HG02798 (cell line): Measurements from ENCODE around the gene C16orf78.

ENCODE experiments used
- ATAC-seq: cut with Tn5 transposase; IDR thresholded peaks from one replicate; pipeline ENCODE4 v1.9.1; 2021; ENCODE audit warnings: mild to moderate bottlenecking; ENCODE audit not compliant: unreplicated experiment, poor library complexity

The C16orf78 gene

DNA sequence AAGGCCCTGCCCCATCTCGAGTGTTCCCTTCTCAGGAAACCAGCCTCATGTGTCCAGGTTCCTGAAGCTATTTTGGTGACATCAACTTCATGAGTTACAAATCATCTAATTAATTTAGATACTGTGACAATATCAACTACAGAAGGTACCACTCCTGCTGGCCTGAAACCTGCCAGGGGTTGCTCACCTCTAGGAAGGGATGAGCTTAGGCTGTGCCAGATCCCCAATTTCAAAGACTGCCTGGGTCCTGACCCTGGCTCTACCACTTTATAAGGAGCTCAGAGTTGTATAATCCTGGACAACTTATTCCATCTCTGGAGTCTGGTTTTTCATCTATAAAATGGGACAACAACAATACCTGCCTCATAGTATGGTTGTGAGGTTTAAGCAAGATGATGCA lies 5.2 kb downstream of the C16orf78 start:
- no peak for ATAC-seq

- ATAC-seq = no peak
Measured at GRCh38 chr16:49382916-49383315, 9.3 kb downstream of the C16orf78 start.

DNA sequence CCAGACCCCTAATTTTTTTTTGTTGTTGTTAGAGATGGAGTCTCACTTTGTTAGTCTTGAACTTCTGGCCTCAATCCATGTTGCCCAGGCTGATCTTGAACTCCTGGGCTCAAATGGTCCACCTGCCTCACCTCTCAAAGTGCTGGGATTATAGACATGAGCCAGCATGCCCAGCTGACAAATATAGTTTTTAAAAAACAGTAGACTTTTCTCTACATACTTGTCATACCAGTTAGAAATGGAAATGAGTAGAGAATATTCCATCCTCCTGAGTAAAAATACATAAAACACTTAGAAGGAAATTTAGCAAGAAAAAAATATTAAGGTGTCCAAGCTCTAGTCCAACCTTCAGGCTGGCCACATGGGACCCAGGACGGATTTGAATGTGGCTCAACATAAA lies 21.4 kb downstream of the C16orf78 start:
- no peak for ATAC-seq

- ATAC-seq = no peak
Measured at GRCh38 chr16:49396206-49396720, 22.7 kb downstream of the C16orf78 start.

GRCh38 chr16:49398761-49399160 lies 25.2 kb downstream of the C16orf78 start:
- ATAC-seq = no peak

- ATAC-seq = peak; percentile 97
Measured at GRCh38 chr16:49399594-49400364, 26.2 kb downstream of the C16orf78 start.

GRCh38 chr16:49400611-49401010 lies 27.0 kb downstream of the C16orf78 start:
- ATAC-seq = no peak

- no peak for ATAC-seq
Measured at GRCh38 chr16:49405123-49405522, 31.5 kb downstream of the C16orf78 start.

GRCh38 chr16:49405530-49405929 lies 31.9 kb downstream of the C16orf78 start:
- no peak for ATAC-seq

DNA sequence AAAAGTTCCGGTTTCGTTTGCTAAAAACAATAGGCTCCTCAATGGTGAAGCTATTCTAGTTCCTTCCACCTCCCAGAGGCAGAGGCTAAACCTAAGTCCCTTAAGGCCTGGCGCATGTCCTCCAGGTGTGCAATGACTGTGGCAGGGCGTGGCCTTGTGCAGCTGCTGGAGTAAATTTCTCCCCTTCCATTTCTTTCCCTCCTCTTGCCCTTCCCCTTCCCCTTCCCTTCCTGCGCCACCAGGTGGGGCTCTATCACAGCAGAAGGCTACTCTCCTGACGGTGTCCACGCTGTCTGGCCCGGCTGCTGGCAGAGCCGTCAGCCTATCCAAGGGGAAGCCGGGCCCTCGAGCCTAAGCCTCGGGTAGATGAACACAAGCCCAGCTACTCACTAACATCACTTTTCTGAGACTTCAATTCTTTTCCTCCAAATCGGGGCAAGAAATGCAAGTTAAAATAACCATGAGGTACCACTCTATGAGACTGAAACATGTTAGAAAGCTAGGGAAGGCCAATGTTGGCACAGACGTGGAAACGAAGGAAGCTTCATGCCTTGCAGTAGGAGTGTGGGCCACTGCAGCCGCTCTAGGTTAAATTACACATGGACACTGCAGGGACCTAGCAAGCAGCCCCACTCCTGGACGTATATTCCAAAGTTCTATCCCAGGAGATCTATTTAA lies 34.4 kb downstream of the C16orf78 start:
- ATAC-seq = peak; percentile 86

GRCh38 chr16:49409121-49409520 lies 35.5 kb downstream of the C16orf78 start:
- ATAC-seq = no peak

DNA sequence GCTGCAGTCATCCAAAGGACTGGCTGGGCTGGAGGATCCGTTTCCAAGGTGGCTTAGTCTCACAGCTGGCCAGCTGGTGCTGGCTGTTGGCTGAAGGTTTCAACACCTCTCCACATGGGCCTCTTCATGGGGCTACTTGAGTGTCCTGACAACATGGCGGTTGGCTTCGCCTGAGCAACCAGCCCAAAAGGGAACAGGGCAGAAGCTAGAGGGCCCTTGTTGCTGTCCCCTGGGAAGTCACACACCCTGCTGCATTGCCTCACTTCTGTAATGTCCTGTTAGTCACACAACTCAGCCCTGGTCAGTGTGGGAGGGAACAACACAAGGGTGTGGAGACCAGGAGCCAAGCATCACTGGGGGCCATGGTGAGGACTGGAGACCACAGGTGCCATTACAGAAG lies 36.6 kb downstream of the C16orf78 start:
- no peak for ATAC-seq

DNA sequence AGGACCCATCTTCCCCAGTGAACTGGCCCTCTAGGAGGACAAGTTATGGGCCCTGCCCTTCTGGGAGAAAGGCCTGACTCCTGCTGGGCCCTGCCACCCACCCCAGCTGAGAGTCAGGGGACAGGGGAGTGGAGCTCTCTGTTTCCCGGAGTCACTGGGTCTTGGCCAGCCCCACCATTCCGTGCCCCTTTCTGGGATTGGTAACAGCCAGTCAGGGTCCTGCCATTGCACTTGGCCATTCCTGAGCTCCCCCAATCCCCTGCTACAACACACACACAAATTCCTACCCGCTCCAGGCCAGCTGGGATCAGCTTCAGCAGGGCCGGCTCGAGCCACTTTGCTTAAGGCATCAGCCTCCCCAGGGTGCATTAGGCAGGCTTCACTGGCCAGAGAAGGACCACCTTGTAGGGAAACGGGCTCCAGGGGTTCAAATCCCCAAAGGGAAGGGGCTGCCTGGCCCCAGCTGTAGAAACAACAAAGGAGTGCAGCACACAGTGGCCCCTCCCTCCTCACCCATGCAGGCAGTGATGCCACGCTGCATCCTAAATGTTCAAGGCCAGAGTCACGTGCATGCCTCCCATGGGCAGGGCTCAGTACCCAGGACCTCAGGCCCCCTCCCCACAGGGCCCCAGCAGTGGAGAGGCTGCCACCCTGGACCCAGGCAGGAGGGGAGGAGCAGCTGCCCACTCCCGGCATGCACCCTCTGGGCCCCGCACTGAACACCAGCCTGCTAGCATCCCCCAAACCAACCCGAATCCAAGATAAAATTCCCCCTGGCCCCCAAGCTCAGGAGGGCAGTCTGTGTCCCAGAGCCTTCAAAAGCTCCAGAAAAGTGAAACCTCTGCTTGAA lies 37.7 kb downstream of the C16orf78 start:
- ATAC-seq = no peak

DNA sequence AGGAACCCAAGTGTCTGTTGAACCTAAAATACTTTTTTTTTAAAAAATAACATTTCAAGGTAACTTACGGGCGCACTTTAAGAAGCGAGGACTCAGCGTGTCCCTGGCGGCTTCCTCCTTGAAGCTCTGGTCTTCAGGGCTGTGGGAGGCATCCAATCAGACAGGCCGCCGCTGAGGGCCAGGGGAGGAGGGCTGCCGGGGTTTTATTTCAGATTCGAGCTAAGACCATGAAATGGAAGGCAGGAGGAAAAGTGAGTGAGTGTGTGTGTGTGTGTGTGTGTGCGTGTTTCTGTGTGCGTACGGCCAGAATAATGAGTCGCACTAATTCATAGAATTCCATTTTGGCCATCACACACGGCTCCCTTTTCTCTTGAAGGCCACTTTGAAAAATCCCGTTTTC lies 41.1 kb downstream of the C16orf78 start:
- ATAC-seq = no peak

DNA sequence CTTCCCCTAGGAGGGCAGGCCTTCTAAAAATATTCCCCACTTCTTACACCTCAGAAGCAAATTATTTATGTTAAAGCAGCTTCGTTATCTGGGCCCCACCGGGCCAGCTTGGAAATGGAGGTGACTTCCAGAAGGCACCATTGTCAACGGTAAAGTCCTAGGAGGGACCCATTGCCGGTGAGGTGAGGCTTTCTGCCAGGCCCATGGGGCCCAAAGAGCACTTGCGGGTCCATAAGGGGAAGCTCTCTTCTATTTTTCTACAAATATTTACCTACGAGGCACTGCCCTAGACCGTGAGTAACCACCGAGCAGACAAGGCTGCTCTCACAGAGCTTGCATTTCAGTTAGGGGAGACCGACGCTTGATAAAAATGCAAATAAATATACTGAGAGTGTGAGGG lies 41.5 kb downstream of the C16orf78 start:
- no peak for ATAC-seq

GRCh38 chr16:49416001-49416675 lies 42.5 kb downstream of the C16orf78 start:
- ATAC-seq = no peak

- no peak for ATAC-seq
Measured at GRCh38 chr16:49417354-49417753, 43.8 kb downstream of the C16orf78 start.

DNA sequence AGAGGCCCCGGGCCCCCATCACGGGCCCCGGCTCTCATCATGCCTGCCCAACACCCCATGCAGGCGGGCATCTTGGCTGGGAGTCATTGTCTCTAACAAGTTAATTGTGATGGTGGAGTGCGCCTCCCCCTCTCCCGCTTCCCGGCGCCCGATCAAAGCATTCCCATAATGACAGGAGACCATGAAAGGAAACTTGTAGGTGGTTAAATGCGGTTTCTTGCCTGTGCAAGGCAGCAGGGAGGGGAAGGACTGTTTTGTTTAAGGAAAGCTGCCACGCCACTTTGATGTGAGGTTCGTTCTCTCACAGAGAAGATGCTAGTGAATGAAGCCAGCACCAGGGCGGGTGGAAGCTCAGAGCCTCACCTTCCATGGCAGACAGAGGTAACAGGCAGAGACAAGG lies 45.4 kb downstream of the C16orf78 start:
- no peak for ATAC-seq

DNA sequence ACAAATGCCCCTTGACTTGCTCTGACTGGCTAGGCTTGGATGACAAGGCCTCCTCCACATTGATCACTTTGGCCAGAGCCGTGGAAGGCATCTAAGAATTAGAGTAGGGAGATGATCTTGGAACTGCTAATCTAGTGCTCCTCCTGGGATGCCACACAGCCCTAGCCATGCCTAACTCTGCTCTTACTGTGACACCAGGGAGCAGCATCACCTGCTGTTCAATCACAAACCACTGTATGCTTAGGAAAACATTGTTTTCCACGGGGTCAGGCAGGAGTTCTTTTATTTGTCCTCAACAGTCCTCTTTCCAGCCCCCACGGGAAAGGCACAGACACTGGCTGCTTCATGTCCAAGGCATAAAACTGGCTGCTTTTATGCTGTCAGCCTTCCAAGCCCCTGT lies 46.3 kb downstream of the C16orf78 start:
- ATAC-seq = no peak

DNA sequence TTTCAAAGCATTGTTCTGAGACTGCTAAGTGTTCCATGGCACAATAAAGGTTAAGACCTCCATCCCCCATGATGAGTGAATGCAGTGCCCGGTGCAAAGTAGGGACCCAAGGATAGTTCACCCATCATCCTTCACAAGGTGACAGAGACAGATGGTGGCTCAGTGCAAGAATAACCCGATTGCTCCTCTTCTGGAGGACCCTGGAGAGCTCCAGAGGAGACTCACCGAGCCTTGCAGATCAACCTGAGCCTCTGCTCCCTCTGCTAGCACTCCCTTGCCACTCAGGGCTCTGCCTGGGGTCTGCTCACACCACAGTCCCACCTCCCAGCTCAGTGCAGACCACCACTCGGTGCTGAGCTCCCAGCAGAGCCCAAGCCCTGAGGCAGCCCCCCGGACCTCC lies 49.3 kb downstream of the C16orf78 start:
- ATAC-seq = no peak
